Neural crest cell (in vitro differentiated cells): Measurements from ENCODE around the gene PRKCE. TPM values are rescaled to one million over a fixed set of nuclear protein-coding genes. Genes with fewer than 3 reads are reported as not detected.
A peak's percentile ranks its signal among the peaks of the same experiment; 100 is the strongest.

Experiments used
- DNase-seq: peaks from one replicate; pipeline ENCODE4 v3.0.0; 2021; ENCODE audit warnings: low read depth, mixed read lengths, low spot score
- H3K27ac Mint-ChIP-seq: one replicate; pipeline ENCODE4 v1.8.0; 2021; ENCODE audit warnings: mild to moderate bottlenecking, mixed read lengths; ENCODE audit not compliant: unreplicated experiment
- H3K27me3 Mint-ChIP-seq: 2 replicates; pipeline ENCODE4 v1.8.0; 2021; ENCODE audit warnings: low read depth, mild to moderate bottlenecking, mixed read lengths
- H3K36me3 Mint-ChIP-seq: 2 replicates; pipeline ENCODE4 v1.8.0; 2021; ENCODE audit warnings: low read depth, mild to moderate bottlenecking, mixed read lengths
- H3K4me1 Mint-ChIP-seq: 2 replicates; pipeline ENCODE4 v1.8.0; 2021; ENCODE audit warnings: mixed read lengths
- H3K4me3 Mint-ChIP-seq: one replicate; pipeline ENCODE4 v1.8.0; 2021; ENCODE audit warnings: mild to moderate bottlenecking, mixed read lengths
- H3K9me3 Mint-ChIP-seq: 2 replicates; pipeline ENCODE4 v1.8.0; 2021; ENCODE audit warnings: mixed read lengths
- total RNA-seq: library from RNA; stranded (reverse); gene quantifications from 2 replicates; pipeline ENCODE4 v1.2.1, GENCODE V29; 2021
- TF ChIP-seq, protein P1 (sequence below): fragments of 200-600 bp; sonication (generic); conservative IDR thresholded peaks from 2 replicates; pipeline ENCODE4 v1.5.0; 2021; ENCODE audit warnings: antibody characterized with exemption, mild to moderate bottlenecking

The PRKCE gene
- total RNA-seq, 1 donor from 2014 or later: 15.6 TPM

DNA sequence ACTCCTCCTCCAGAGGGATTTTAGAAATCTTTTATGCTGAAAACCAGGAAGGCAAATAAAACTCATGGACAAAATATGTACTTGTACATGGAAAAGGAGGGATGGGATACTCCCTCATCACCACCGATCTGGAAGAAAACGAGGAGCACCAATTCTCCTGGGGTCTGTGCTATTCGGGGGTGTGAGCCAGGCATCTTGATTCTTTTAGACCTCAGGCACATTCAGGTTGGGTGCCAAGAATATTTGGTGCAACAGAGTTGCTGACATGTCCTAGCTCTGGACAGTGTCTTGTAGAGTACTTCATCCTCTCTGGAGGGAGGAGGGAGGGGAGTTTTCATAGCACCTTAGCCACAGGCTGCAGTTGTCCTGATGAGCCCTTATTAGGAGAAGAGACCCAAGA, 163.0 kb downstream of the PRKCE start:
- TF ChIP-seq, protein P1, sequence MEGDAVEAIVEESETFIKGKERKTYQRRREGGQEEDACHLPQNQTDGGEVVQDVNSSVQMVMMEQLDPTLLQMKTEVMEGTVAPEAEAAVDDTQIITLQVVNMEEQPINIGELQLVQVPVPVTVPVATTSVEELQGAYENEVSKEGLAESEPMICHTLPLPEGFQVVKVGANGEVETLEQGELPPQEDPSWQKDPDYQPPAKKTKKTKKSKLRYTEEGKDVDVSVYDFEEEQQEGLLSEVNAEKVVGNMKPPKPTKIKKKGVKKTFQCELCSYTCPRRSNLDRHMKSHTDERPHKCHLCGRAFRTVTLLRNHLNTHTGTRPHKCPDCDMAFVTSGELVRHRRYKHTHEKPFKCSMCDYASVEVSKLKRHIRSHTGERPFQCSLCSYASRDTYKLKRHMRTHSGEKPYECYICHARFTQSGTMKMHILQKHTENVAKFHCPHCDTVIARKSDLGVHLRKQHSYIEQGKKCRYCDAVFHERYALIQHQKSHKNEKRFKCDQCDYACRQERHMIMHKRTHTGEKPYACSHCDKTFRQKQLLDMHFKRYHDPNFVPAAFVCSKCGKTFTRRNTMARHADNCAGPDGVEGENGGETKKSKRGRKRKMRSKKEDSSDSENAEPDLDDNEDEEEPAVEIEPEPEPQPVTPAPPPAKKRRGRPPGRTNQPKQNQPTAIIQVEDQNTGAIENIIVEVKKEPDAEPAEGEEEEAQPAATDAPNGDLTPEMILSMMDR: no peak
- Mint-ChIP-seq H3K9me3 (no peaks in the 10 kb centered on the region), H3K4me1 (peaks cover 55% of the 10 kb centered on the region), H3K4me3 (no peak overlapping the region), H3K36me3 (no peaks in the 10 kb centered on the region), H3K27me3 (no peaks in the 10 kb centered on the region), H3K27ac (peak overlapping the region; percentile 9)
- DNase-seq: no peak

DNA sequence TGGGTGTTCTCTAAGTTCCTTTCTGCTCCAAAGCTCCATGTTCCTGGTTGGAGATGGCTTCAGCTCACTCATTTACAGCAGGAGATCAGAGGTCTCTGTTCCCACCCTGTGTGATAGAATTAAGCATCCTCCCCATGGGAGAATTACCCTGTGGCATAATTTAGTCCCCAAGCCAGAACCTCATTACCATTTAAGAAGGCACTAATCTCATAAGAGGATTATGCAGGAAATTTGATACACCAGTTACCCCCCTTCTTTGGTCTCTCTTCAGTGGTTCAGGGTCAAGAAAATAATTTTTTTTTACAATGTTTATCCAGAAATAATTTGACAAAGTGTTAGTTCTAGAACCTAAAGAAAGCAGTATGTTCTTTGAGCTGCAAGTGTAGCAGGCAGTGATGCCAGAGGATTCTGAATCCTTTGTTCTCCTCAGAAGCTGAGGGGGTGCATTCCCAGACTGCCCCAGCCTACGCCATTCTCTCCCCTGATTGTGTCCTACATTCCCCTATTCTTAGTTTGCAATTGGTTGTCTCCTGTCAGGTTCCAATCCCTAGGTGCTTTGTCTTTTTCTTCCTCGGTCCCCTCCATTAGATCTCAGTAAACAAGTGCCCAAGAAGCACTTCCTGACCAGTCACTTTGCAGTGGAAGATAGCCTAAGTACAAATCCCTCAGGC, 163.6 kb downstream of the PRKCE start:
- Mint-ChIP-seq H3K27ac (peak overlapping the region; percentile 44), H3K4me3 (no peak overlapping the region), H3K9me3 (no peaks in the 10 kb centered on the region), H3K27me3 (no peaks in the 10 kb centered on the region), H3K4me1 (peaks cover 60% of the 10 kb centered on the region), H3K36me3 (no peaks in the 10 kb centered on the region)
- TF ChIP-seq, protein P1: no peak
- no peak for DNase-seq

DNA sequence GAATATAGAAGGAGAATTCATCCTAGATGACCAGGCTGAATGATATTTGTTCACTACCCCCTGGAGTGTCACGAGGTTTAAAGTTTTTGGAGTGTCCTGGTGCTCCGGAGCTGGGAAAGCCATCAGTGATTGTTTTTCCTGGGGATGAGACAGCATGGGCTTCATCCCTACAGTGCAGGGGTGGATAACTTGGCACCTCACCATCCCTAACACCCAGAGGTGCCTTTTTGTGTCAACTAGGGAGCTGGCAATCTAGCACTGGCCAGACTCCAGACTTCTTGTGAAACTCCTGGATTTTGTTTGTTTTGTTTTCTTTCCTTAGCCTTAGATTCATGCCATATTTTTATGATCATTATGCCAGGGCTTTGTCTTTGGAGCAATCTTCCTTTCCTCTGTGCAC, 164.8 kb downstream of the PRKCE start:
- no peaks in the 10 kb centered on the region for H3K27me3 Mint-ChIP-seq
- H3K27ac Mint-ChIP-seq: no peak overlapping the region
- H3K4me1 Mint-ChIP-seq: peaks cover 61% of the 10 kb centered on the region

DNA sequence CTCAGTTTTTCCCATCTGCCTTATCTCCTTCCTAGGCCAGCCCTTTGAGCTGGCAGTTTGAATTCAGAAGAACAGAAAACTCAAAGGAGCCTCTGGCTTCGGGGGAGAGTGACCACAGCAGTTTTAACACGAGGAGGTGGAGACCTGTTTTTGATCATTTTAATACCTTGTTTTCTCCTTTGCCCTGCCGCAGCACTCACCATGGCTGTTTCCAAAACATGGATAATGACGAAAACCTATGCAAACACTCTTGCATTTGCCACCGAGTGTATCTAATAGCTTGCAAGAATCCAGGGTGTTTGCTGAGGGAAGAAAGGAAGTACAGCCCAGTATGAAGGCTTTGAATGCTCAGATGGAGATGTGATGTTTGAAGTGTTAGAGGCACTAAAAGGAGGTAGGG, 167.1 kb downstream of the PRKCE start:
- H3K4me1 Mint-ChIP-seq: peaks cover 51% of the 10 kb centered on the region
- no peak for DNase-seq
- H3K27ac Mint-ChIP-seq: no peak overlapping the region
- H3K4me3 Mint-ChIP-seq: no peak overlapping the region
- no peaks in the 10 kb centered on the region for H3K36me3 Mint-ChIP-seq
- no peaks in the 10 kb centered on the region for H3K9me3 Mint-ChIP-seq
- H3K27me3 Mint-ChIP-seq: no peaks in the 10 kb centered on the region
- TF ChIP-seq, protein P1: no peak

More for the DNA sequence above, 164.8 kb downstream of the PRKCE start:
- Mint-ChIP-seq H3K36me3 (no peaks in the 10 kb centered on the region), H3K4me3 (no peak overlapping the region), H3K9me3 (no peaks in the 10 kb centered on the region)
- no peak for DNase-seq
- TF ChIP-seq, protein P1: no peak

DNA sequence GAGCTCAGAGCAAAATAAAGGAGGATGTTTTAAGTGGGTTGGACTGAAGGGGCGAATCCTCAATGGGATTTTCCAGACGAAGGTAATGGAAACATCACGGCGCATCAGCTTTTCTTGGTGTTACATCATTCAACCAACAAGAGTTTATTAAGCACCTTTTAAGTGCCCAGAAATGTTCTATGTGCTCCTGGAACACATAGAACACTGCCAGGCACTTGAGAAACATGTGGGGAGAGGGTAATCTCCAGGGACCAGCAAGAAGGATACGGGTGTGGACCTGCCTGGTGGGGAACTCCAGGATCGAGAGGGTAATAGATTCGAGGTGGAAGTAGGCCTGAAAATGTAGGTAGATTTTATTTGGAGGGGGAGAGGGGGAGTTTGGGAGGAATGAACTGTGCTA, 168.6 kb downstream of the PRKCE start:
- Mint-ChIP-seq H3K27ac (no peak overlapping the region), H3K4me3 (no peak overlapping the region), H3K27me3 (no peaks in the 10 kb centered on the region), H3K36me3 (no peaks in the 10 kb centered on the region), H3K4me1 (peaks cover 40% of the 10 kb centered on the region), H3K9me3 (no peaks in the 10 kb centered on the region)
- TF ChIP-seq, protein P1: no peak
- DNase-seq: no peak
